Chondrocyte (in vitro differentiated cells): Measurements from ENCODE around the gene CSTF1. TPM values are rescaled to one million over a fixed set of nuclear protein-coding genes. Genes with fewer than 3 reads are reported as not detected.

Experiments used
- DNase-seq: peaks from one replicate; pipeline ENCODE4 v3.0.0; 2021; ENCODE audit warnings: mixed read lengths, low spot score
- H3K27ac Mint-ChIP-seq: one replicate; pipeline ENCODE4 v1.8.0; 2021; ENCODE audit warnings: mild to moderate bottlenecking, moderate library complexity, mixed read lengths; ENCODE audit not compliant: unreplicated experiment
- H3K27me3 Mint-ChIP-seq: 2 replicates; pipeline ENCODE4 v1.8.0; 2021; ENCODE audit warnings: low read depth, mixed read lengths
- H3K36me3 Mint-ChIP-seq: 2 replicates; pipeline ENCODE4 v1.8.0; 2021; ENCODE audit warnings: low read depth, mixed read lengths
- H3K4me1 Mint-ChIP-seq: 2 replicates; pipeline ENCODE4 v1.8.0; 2021; ENCODE audit warnings: low read depth, mild to moderate bottlenecking, mixed read lengths
- H3K4me3 Mint-ChIP-seq: one replicate; pipeline ENCODE4 v1.8.0; 2021; ENCODE audit warnings: mild to moderate bottlenecking, moderate library complexity, mixed read lengths; ENCODE audit not compliant: unreplicated experiment
- H3K9me3 Mint-ChIP-seq: 2 replicates; pipeline ENCODE4 v1.8.0; 2021; ENCODE audit warnings: low read depth, mixed read lengths
- CTCF ChIP-seq: fragments of 200-600 bp; sonication (generic); IDR thresholded peaks from 2 replicates; pipeline ENCODE4 v1.5.0; 2021; ENCODE audit warnings: antibody characterized with exemption, mild to moderate bottlenecking, moderate library complexity
- long read RNA-seq: library from polyadenylated mRNA; stranded (forward); transcript quantifications from one replicate; pipeline ENCODE4 v2.0.0, GENCODE V29; 2021
- total RNA-seq: library from RNA; stranded (reverse); gene quantifications from 3 replicates; pipeline ENCODE4 v1.2.1, GENCODE V29; 2021

The CSTF1 gene
- total RNA-seq, result 23.7 to 33.1 TPM (median 26.0 TPM) in 3 replicates
- long read RNA-seq, full-length matches to known transcripts, result 24 of 43 reads
- long read RNA-seq, partial matches to known transcripts, result 2 of 43 reads
- long read RNA-seq, other reads (novel, unspliced or antisense), result 17 of 43 reads

GRCh38 chr20:56392132-56392880, at the start of gene CSTF1, which contains the start of gene AURKA:
TSS of gene CSTF1 (plus strand) at chr20:56392645. CDS start at chr20:56395553, 2,908 bp downstream.
TSS of gene AURKA (minus strand) at chr20:56392215. CDS start at chr20:56388197, 4,018 bp downstream.
- Mint-ChIP-seq H3K4me3 (no peak within 1 kb of the TSS), H3K36me3 (peaks cover 5% of the 10 kb centered on the region), H3K27ac (peak within 1 kb of the TSS; percentile 58), H3K9me3 (no peaks in the 10 kb centered on the region), H3K27me3 (no peaks in the 10 kb centered on the region), H3K4me1 (peaks cover 12% of the 10 kb centered on the region)
- no peak for TF ChIP-seq CTCF
- DNase-seq, result peak; percentile 100

GRCh38 chr20:56342783-56343182, 49.7 kb upstream of the CSTF1 start:
- no peak for TF ChIP-seq CTCF
- Mint-ChIP-seq H3K9me3 (no peaks in the 10 kb centered on the region), H3K4me1 (peaks cover 4% of the 10 kb centered on the region), H3K36me3 (no peaks in the 10 kb centered on the region), H3K4me3 (no peak overlapping the region), H3K27ac (no peak overlapping the region), H3K27me3 (peaks cover 80% of the 10 kb centered on the region)
- no peak for DNase-seq

- no peak for DNase-seq
- Mint-ChIP-seq H3K27ac (no peak overlapping the region), H3K4me1 (peaks cover 4% of the 10 kb centered on the region), H3K27me3 (peaks cover 82% of the 10 kb centered on the region), H3K36me3 (no peaks in the 10 kb centered on the region), H3K4me3 (peak overlapping the region; percentile 39), H3K9me3 (no peaks in the 10 kb centered on the region)
- TF ChIP-seq CTCF, result peak; percentile 84
These were observed 48.5 kb upstream of the CSTF1 start for GRCh38 chr20:56343861-56344381.

GRCh38 chr20:56345911-56346310, 46.5 kb upstream of the CSTF1 start:
- DNase-seq, result no peak
- TF ChIP-seq CTCF, result no peak
- Mint-ChIP-seq H3K4me3 (no peak overlapping the region), H3K27ac (no peak overlapping the region), H3K27me3 (peaks cover 74% of the 10 kb centered on the region), H3K4me1 (peaks cover 4% of the 10 kb centered on the region), H3K36me3 (no peaks in the 10 kb centered on the region), H3K9me3 (no peaks in the 10 kb centered on the region)

GRCh38 chr20:56347628-56348304, 44.7 kb upstream of the CSTF1 start:
- Mint-ChIP-seq H3K36me3 (no peaks in the 10 kb centered on the region), H3K27ac (no peak overlapping the region), H3K27me3 (peaks cover 63% of the 10 kb centered on the region), H3K9me3 (no peaks in the 10 kb centered on the region), H3K4me3 (no peak overlapping the region), H3K4me1 (peaks cover 4% of the 10 kb centered on the region)
- no peak for DNase-seq
- TF ChIP-seq CTCF, result no peak
